Effector CD8-positive, alpha-beta T cell (primary cell): ENCODE results near the gene RBM48.
"Not testable (repeated sequence)": the region's sequence is repeated elsewhere in the genome, so short reads cannot be mapped to it uniquely, and the experiment has no call there.

ENCODE experiments used
- DNase-seq: peaks from one replicate; lab custom pipeline; 2025; lab: John Stamatoyannopoulos, UW
- total RNA-seq, 4 experiments: gene quantifications; one replicate each; lab custom pipeline; 2026; lab: John Stamatoyannopoulos, UW

The RBM48 gene
- 31.3 to 47.8 (median 40.9) reads per million in 4 experiments for total RNA-seq

- peak; percentile 94 for DNase-seq
These were observed at the start of gene RBM48, which contains the start of gene PEX1 for GRCh38 chr7:92528188-92528957. RBM48 (plus strand) TSS chr7:92528795; CDS start chr7:92528814, 19 bp downstream. PEX1 (minus strand) TSS chr7:92528520; CDS start chr7:92528435, 85 bp downstream.

DNA sequence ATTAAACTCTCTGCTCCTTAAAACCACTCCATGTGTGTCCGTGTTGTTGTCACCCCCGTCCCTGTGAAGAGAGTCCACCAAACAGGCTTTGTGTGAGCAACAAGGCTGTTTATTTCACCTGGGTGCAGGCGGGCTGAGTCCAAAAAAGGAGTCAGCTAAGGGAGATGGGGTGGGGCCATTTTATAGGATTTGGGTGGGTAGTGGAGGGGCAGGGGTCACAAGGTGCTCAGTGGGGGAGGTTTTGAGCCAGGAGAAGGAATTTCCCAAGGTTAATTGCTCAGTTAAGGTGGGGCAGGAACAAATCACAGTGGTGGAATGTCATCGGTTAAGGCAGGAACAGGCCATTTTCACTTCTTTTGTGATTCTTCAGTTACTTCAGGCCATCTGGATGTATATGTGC, 49.4 kb upstream of the RBM48 start:
- not testable (repeated sequence) for DNase-seq

GRCh38 chr7:92483624-92484023, 45.0 kb upstream of the RBM48 start:
- not testable (repeated sequence) for DNase-seq

- DNase-seq, result not testable (repeated sequence)
These were observed 44.4 kb upstream of the RBM48 start for GRCh38 chr7:92484226-92484625.

GRCh38 chr7:92485267-92485892, 43.2 kb upstream of the RBM48 start:
- no peak for DNase-seq

GRCh38 chr7:92485974-92486373, 42.6 kb upstream of the RBM48 start:
- no peak for DNase-seq

- DNase-seq, result no peak
These were observed 40.8 kb upstream of the RBM48 start for GRCh38 chr7:92487804-92488203.

DNA sequence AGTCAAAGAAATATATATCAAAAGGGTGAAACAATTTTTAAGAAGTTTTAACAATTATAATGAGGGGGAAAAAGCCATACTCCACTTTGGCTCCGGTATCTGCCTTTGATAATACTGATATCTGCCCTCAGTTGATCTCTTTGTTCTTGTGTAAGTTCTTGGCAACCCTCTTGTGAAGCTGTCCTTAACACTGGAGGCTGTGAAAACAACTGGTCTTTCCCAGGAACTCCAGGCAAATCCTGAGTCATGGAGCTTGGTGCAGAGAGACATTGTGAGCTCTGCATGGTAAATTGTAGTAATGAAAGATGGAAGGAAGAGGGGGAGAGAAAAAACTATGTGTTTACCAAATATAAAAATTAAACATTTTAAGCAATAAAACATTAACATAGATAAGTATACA, 39.0 kb upstream of the RBM48 start:
- no peak for DNase-seq

DNA sequence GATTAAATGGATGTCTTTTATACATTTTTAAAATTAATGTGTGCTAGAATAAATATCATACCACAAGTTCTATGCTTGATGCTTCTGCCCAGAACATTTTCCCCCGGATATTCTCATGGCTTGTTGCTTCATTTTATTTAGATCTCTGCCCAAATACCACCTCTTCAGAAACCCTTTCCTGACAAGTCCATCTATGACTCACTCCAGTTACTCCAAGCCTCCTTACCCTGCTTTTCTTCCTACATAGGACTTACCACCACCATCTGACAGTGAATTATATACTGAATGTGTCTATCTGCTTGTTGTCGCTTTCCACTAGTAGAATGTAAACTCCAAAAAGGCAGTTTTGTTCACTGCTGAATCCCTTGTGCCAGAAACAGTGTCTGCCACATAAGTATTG, 31.7 kb upstream of the RBM48 start:
- no peak for DNase-seq

DNA sequence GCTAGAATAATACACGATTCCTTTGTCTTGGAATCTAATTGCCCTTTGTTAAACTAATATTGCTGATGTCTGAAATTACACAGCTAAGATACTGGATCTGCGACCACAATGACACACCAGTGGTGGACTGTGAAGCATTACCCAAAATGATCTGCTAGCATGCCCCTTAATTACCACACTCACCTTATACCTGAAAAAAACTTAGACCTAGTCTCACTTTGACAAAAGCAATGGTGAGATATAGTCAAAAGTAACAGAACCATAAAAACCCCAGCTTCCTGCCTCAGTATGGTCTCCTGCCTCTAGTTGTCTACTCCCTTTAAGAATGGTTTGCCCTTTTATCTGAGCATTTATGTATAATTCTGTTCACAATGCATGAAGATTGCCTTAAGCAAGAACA, 30.0 kb upstream of the RBM48 start:
- no peak for DNase-seq

DNA sequence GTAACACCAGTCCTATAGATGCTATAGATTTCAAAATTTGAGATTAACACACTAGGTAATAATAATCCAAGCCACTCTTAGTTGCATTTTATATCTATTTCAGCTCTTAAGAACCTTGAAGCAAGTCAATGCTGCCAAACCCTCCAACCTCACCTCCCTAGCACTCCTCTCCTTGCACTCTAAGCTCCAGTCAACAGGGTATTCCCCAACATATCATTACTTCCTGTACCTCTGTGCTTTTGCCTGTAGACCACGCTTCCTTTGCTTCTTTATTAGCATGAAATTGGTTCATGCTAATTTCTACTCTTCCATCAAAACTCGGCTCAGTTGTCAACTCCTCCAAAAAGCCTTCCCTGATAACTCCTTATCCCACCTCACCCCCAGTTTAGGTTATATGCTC, 24.8 kb upstream of the RBM48 start:
- DNase-seq, result no peak

DNA sequence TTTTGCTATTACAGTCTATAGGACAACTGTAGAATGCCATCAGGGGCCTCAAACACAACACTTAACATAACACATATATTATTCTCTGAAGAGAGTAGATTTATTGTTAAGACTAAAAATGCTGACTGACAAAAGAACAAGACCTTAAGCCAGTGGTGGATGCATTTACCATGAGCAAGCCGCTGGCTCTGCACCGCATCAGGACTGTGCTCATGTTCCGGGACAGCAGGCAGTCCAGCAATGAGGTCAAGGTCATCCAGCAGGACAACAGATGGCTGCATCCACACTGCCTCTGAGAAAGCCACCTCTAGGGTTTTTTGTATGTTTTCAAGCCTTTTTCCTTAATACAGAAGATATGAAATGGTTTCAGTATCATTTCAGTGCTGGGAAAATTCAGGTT, 24.0 kb upstream of the RBM48 start:
- no peak for DNase-seq

GRCh38 chr7:92506363-92506762, 22.2 kb upstream of the RBM48 start:
- no peak for DNase-seq

DNA sequence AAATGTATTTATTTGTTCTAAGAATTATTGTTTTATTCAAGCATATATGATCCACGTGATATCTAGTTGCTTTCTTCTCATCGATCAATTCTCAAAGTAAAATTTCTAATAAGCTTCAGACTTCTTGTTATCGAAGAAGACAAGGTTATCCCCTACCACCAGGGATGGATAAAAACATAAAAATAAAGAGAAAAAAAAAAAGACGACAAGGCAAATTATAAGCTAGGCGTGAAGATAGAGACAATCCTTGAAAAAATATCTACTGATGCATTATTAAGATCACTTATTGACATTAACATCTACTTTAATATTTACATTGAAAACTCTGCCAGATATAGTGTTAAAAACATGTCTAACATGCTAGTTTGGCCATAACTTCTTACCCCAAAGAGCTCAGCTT, 19.6 kb upstream of the RBM48 start:
- no peak for DNase-seq

DNA sequence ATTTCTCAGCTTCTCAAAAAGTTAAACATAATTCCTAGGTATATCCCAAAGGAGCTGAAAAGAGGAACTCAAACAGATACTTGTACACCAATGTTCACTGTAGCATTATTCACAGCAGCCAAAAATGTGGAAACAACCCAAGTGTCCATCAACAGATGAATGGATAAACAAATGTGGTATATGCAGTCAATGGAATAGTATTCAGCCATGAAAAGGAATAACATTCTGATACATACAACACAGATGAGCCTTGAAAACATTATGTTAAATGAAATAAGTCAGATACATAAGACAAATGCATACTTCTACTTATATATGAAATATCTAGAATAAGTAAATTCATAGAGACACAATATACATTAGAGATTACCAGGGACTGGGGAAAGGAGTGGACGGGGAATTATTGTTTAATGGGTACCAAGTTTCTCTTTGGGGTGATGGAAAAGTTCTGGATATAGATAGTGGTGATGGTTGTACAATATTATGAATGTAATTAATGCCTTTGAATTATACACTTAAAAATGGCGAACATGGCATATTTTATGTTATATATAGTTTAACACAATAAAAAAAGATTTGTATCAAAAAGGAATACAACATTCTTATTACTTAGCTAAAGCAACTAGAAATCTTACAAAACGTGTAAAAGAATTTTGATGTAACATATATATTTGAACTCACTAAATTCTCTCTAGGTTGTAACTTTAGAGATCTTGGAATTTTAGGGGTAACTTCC, 15.3 kb upstream of the RBM48 start:
- no peak for DNase-seq

- no peak for DNase-seq
These were observed 11.0 kb upstream of the RBM48 start for GRCh38 chr7:92517631-92518030.

GRCh38 chr7:92520024-92520423, 8.6 kb upstream of the RBM48 start:
- no peak for DNase-seq

GRCh38 chr7:92523110-92523509, 5.5 kb upstream of the RBM48 start:
- DNase-seq, result no peak

- DNase-seq, result peak; percentile 29
These were observed 1.1 kb upstream of the RBM48 start for GRCh38 chr7:92527300-92528187.

- no peak for DNase-seq
These were observed 316 bp downstream of the RBM48 start for GRCh38 chr7:92528958-92529264.

GRCh38 chr7:92534572-92534971, 6.0 kb downstream of the RBM48 start:
- no peak for DNase-seq

DNA sequence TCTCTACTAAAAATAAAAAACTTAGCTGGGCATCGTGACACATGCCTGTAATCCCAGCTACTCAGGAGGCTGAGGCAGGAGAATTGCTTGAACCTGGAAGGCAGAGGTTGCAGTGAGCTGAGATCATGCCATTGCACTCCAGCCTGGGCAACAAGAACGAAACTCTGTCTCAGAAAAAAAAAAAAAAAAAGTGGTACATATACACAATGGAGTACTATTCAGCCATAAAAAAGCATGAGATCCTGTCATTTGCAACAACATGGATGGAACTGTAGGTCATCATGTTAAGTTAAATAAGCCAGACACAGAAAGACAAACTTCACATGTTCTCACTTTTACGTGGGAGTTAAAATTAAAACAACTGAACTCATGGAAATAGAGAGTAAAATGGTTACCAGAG, 14.9 kb downstream of the RBM48 start:
- DNase-seq, result not testable (repeated sequence)
